GM19193 (cell line): ENCODE measurements around the gene ARHGAP6.

Experiments
- POLR2A ChIP-seq: IDR thresholded peaks from 4 replicates; pipeline ENCODE4 v1.6.1; 2011; ENCODE audit not compliant: insufficient read depth, insufficient read length; ENCODE audit errors: extremely low read depth

Gene ARHGAP6

GRCh38 chrX:11254417-11255109 is 411.2 kb downstream of the ARHGAP6 start:
- TF ChIP-seq POLR2A: no peak

GRCh38 chrX:11244636-11245035 is 421.1 kb downstream of the ARHGAP6 start:
- TF ChIP-seq POLR2A: no peak

DNA sequence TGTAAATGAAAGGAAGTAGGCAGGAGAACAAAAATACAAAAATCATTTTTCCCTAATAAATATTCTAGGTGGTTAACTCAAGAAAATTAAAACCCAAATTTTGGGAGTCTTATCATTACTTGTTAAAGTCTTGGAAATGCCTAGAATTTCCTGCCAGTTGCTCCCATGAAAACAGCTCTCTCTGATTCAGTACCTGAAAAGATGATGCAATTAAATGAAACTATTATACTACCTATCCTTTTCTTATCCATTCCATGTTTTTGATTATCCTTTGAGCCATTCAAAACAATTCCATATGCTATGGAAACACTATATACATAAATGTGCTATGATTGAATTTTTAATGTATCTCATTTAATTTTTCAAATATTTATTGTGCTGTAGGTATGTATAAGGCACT is 423.0 kb downstream of the ARHGAP6 start:
- TF ChIP-seq POLR2A: no peak

- no peak for TF ChIP-seq POLR2A
Measured at GRCh38 chrX:11241720-11242119, 424.0 kb downstream of the ARHGAP6 start.

DNA sequence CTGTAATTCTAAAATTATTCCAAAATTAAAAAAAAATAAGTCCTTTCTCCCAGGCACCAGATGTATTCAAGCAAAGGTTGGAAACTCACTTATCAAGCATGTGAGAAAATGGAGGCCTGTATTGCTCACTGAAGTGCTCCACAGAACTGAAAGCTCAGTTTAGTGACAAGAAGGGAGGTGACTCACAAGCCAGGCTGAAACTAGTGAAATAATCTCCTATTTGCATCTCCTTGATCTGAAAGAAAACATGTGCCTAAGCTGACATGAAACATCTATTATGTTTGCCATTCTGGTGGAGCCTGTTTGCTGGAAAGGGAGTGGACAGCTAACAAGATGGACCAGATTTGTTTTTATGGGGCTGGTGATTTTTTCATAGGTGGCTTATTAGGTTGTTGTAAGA is 426.5 kb downstream of the ARHGAP6 start:
- TF ChIP-seq POLR2A: no peak

GRCh38 chrX:11215191-11215921 is 450.4 kb downstream of the ARHGAP6 start:
- TF ChIP-seq POLR2A: no peak

DNA sequence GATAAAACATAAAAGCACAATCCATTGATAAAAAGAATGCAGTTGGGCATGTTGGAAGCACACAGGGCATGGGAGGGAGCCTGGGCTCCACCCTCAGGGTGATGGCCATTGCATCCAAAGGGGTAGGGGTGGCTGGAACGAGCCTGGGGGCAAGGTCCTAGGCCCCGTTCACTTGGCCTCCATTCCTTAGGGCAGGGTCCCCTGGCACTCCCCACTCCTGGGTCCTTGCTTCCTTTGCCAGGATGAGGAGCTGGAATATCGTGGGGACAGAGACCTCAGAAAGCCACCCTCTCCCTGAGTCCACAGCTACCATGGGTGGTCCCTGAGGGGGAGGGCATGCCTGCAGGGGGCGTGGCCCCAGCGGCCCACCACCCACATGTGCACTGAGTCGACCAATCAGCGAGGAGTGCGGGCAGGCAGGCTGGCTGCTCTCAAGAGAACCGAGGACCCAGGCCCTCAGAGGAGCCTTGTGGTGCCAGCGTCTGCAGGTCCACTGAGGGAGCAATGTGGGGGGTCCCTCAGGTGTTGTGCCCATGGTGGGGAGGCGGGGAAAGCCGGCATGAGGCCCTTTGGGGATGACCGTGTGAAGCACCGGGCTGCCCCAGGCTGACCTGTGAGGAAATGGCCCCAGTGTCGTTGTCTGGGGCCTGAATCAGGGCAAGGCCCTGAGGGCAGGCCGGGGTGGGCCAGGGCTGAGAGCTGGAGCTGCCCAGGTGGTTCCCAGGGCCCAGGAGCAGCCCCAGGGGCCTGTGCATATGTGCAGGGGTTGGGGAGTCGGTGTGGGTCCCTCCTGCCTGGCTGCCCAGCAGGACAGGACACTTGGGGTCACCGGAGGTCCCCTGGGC is 451.2 kb downstream of the ARHGAP6 start:
- no peak for TF ChIP-seq POLR2A

DNA sequence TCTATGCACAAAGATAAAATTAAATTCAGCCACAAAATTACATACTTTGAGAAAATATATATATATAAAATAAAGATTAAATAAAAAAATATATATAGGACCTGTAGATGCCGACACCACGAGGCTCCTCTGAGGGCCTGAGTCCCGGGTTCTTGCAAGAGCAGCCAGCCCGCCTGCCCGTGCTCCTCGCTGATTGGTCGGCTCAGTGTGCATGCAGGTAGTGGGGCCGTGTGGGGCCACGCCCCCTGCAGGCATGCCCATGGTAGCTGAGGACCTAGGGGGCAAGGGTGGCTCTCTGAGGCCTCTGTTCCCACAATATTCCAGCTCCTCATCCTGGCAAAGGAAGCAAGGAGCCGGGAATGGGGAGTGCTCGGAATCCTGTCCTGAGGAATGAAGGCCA is 453.0 kb downstream of the ARHGAP6 start:
- TF ChIP-seq POLR2A: no peak

- TF ChIP-seq POLR2A: no peak
Measured at GRCh38 chrX:11210415-11210801, 455.3 kb downstream of the ARHGAP6 start.

DNA sequence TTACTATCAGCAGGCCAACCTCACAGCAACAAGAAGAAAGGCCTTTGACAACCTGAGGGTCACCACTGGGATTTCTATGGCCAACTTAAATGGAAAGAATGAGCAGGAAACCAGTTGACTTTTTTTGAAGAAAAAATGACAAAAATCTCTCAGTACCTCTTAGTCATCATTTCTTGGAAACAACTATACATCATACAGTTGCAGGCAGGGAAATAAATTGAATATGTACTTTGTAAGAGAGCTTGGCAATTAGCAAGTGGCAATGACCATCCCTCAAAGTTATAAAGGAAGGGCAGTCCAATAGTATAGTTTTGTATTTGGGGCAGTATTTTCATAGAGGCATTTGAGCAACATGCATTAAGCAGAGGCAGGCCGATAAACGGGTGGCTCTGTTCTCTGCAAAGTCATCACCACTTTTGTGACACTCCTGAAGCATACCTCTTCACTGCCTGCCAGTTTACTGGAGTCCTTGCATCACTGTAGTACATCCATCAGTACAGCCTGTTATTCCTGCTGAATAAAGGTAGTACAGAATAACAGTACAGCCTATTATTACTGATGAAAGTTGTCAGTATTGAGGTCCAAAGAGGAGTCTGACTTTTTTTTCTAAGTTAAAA is 455.8 kb downstream of the ARHGAP6 start:
- no peak for TF ChIP-seq POLR2A

DNA sequence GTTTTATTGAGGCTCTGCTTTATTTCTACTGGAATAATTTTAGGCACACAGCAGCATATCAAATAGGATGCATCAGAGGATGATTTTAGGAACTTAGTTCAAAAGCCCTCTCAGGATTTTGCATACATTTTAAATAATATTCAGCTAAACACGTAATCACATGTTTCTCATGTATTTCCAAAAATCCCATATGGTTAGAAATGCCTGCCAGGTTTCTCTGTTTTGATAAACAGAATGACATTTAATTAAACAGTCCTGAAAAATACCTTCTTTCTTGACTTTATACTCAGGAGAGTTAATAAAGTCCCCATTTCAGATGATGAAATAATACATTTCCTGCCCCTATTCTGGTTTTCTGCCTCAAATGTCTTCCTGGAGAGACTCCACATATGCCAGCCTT is 459.0 kb downstream of the ARHGAP6 start:
- TF ChIP-seq POLR2A: no peak

DNA sequence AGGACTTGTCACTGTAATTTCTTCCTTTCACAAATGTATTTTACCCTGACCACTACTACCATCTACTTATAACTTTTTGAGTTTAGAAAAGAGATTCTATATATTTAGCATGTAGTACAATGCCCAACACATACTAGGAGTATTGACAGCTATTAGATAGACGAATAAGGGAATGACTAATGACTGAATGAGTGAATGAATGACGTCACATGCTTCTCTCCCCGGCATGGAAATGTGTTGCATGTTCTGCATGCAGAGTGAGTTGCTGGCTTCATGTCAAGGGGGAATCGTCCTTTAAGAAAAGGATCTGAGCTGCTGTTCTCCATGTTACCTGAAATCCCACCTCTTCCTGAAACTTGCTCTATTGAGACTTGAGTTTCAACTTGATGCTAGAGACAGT is 459.9 kb downstream of the ARHGAP6 start:
- no peak for TF ChIP-seq POLR2A

DNA sequence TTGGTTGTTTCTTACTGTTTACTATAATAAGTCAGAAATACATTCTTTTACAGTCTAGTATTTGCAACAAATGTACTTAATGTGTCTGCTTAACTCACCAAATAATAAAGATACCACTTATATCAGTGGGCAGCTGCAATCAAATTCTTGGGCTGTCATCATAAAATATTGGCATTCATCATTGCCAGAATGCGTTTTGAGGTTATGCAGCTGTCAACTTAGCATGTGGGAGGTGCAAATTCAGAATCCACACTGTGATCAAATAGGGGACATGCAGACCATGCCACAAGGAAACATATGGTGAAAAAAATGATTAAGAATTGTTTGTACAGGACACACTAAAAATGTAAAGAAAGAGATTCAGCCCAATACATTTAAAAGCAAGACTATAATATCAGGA is 468.0 kb downstream of the ARHGAP6 start:
- TF ChIP-seq POLR2A: no peak

GRCh38 chrX:11196476-11196875 is 469.2 kb downstream of the ARHGAP6 start:
- no peak for TF ChIP-seq POLR2A

GRCh38 chrX:11193035-11193469 is 472.7 kb downstream of the ARHGAP6 start:
- TF ChIP-seq POLR2A: no peak
